ENCODE results near the gene PHF11.

GRCh38 chr13:49512578-49512977, 16.8 kb downstream of the PHF11 start:
- TF ChIP-seq CTCF (IDR thresholded peaks at IDR 0.05; ENCODE audit: low read depth, low read length) (no peak), EZH2phosphoT487 (IDR thresholded peaks at IDR 0.05; ENCODE audit: low read depth) (no peak)
